K562 (cell line): ENCODE measurements around the gene EXT2. TPM values are rescaled to one million over a fixed set of nuclear protein-coding genes. Genes with fewer than 3 reads are reported as not detected.

ENCODE experiments used
- ATAC-seq: fragments of 200-7000 bp; cut with Tn5 transposase; 3 replicates; pipeline ENCODE4 v1.9.1; 2020; ENCODE audit warnings: moderate library complexity
- BruUV-seq: library from RNA; stranded (reverse); fragments of 400-500 nt; replicated peaks from 2 replicates; lab custom pipeline; 2021; lab: Mats Ljungman, UMichigan
- CTCF ChIA-PET: fragments of 300-600 bp; formaldehyde crosslinking; extraction: SDS; loops from one replicate; lab custom pipeline; 2021; ENCODE audit warnings: low intra/inter-chr PET ratio; lab: Yijun Ruan, JAX
- POLR2A ChIA-PET: fragments of 300-600, 350-650 bp; sonication (Branson Sonifier 250); formaldehyde crosslinking; extraction: SDS; loops from one replicate; lab custom pipeline; 2021; ENCODE audit warnings: antibody characterized with exemption, inconsistent platforms; lab: Yijun Ruan, JAX
- DNase-seq, 4 experiments: peaks; one replicate each; pipeline versions ENCODE4 v3.0.0 to v3.0.0-alpha.2; 2011 to 2018; ENCODE audit warnings: low spot score in 3 of 4, mixed read lengths in 3 of 4; ENCODE audit errors: extremely low read depth in 1 of 4
- FAIRE-seq: peaks from 2 replicates; lab custom pipeline; 2011; peaks lifted over from hg19 to GRCh38; lab: Jason Lieb, UNC
- H2AFZ ChIP-seq: 2 replicates; pipeline ENCODE4 v1.6.0; 2011; ENCODE audit warnings: low read depth, low read length, control low read depth, inconsistent platforms
- H3K27ac ChIP-seq: fragments of 200-600 bp; 3 replicates; pipeline ENCODE4 v1.8.0; 2011; ENCODE audit warnings: low read depth, mild to moderate bottlenecking, control low read depth, inconsistent platforms, low read length, moderate library complexity, mixed read lengths; ENCODE audit errors: extremely low read depth
- H3K27me3 ChIP-seq, 2 experiments: fragments of 300-600 bp in 1 of 2; 2 replicates in 1 of 2; 3 replicates in 1 of 2; pipeline versions ENCODE4 v1.6.0 to v1.8.0; 2011; ENCODE audit warnings: inconsistent platforms in 2 of 2, low read length in 2 of 2, mild to moderate bottlenecking in 1 of 2, mixed read lengths in 1 of 2, moderate library complexity in 1 of 2; ENCODE audit not compliant: control insufficient read depth in 2 of 2, insufficient read depth in 2 of 2
- H3K36me3 ChIP-seq: fragments of 300-600 bp; 3 replicates; pipeline ENCODE4 v1.8.0; 2011; ENCODE audit warnings: mild to moderate bottlenecking, low read length, inconsistent platforms; ENCODE audit not compliant: control insufficient read depth, insufficient read depth
- H3K4me1 ChIP-seq, 2 experiments: fragments of 200-600 bp in 1 of 2; replicated peaks in 1 of 2; 2 replicates in 1 of 2; 3 replicates in 1 of 2; pipeline versions ENCODE4 v1.5.1 to v1.8.0; 2011; ENCODE audit warnings: inconsistent platforms in 2 of 2, low read length in 2 of 2, mild to moderate bottlenecking in 1 of 2, mixed read lengths in 1 of 2, moderate library complexity in 1 of 2; ENCODE audit not compliant: control insufficient read depth in 2 of 2, insufficient read depth in 2 of 2
- H3K4me2 ChIP-seq: 2 replicates; pipeline ENCODE4 v1.6.1; 2011; ENCODE audit warnings: low read length, control low read depth, inconsistent platforms, mixed read lengths; ENCODE audit not compliant: insufficient read depth
- H3K4me3 ChIP-seq: fragments of 200-600 bp; sonication (generic), shearing (Covaris generic); 2 replicates; pipeline ENCODE4 v1.5.1; 2016; ENCODE audit warnings: control low read depth, inconsistent platforms
- H3K79me2 ChIP-seq: fragments of 200-600 bp; 3 replicates; pipeline ENCODE4 v1.8.0; 2011; ENCODE audit warnings: low read length, inconsistent platforms; ENCODE audit not compliant: control insufficient read depth, insufficient read depth
- H3K9ac ChIP-seq, 2 experiments: 2 replicates each; pipeline versions ENCODE4 v1.6.0 to v1.6.1; 2011; ENCODE audit warnings: low read depth in 2 of 2, low read length in 2 of 2, control low read depth in 1 of 2, inconsistent platforms in 1 of 2, mild to moderate bottlenecking in 1 of 2, mixed read lengths in 1 of 2; ENCODE audit not compliant: insufficient read depth in 1 of 2
- H3K9me1 ChIP-seq: one replicate; pipeline ENCODE4 v1.6.0; 2011; ENCODE audit warnings: inconsistent platforms, mild to moderate bottlenecking, low read length, moderate library complexity; ENCODE audit not compliant: control insufficient read depth, insufficient read depth
- H3K9me3 ChIP-seq: replicated peaks from 2 replicates; pipeline ENCODE4 v1.5.1; 2011; ENCODE audit warnings: low read depth, low read length, inconsistent platforms; ENCODE audit not compliant: control insufficient read depth, insufficient read depth
- H4K20me1 ChIP-seq: replicated peaks from 2 replicates; pipeline ENCODE4 v1.6.1; 2011; ENCODE audit warnings: low read length, inconsistent platforms, mixed read lengths; ENCODE audit not compliant: control insufficient read depth, insufficient read depth
- ARID1B ChIP-seq: fragments of 450-650 bp; IDR thresholded peaks from 2 replicates; pipeline ENCODE4 v1.6.1; 2016; ENCODE audit warnings: antibody characterized with exemption, mild to moderate bottlenecking, inconsistent platforms
- CEBPG ChIP-seq, 3 experiments: fragments of 200-800 bp in 1 of 3; sonication (Bioruptor generic) in 1 of 3; sonication (generic) in 1 of 3; formaldehyde crosslinking in 1 of 3; IDR thresholded peaks in 2 of 3; conservative IDR thresholded peaks in 1 of 3; 2 replicates each; pipeline versions ENCODE4 v1.6.1 to v1.8.0; 2016 to 2022; ENCODE audit warnings: missing compliant biosample characterization in 2 of 3, missing genetic modification characterization in 2 of 3, mild to moderate bottlenecking in 1 of 3, missing genetic modification reagents in 1 of 3
- HMG20B ChIP-seq: fragments of 250-450 bp; sonication (Bioruptor Pico); IDR thresholded peaks from 2 replicates; pipeline ENCODE4 v1.5.0; 2021; ENCODE audit warnings: mild to moderate bottlenecking
- MBD2 ChIP-seq: sonication (generic); IDR thresholded peaks from 2 replicates; pipeline ENCODE4 v1.6.1; 2016; ENCODE audit warnings: low read depth, borderline replicate concordance
- PHF20 ChIP-seq: fragments of 450-650 bp; IDR thresholded peaks from 2 replicates; pipeline ENCODE4 v1.6.1; 2018; ENCODE audit not compliant: partially characterized antibody
- POLR2G ChIP-seq: fragments of 200-400 bp; formaldehyde crosslinking; IDR thresholded peaks from 2 replicates; pipeline ENCODE4 v1.6.1; 2017; ENCODE audit warnings: low read depth, mild to moderate bottlenecking, antibody characterized with exemption, low read length, moderate library complexity
- XRCC4 ChIP-seq: IDR thresholded peaks from one replicate; pipeline ENCODE4 v1.6.1; 2011; ENCODE audit not compliant: insufficient read depth, insufficient read length; ENCODE audit errors: extremely low read depth
- ZC3H11A ChIP-seq: IDR thresholded peaks from 2 replicates; pipeline ENCODE4 v1.6.1; 2012; ENCODE audit warnings: low read depth, low read length, improper control_type of control experiment
- WGBS: fragments of 100-300 bp; shearing (Covaris generic); methylation state at CpG from one replicate; pipeline ENCODE4 v1.1.6; 2016; ENCODE audit warnings: low coverage, mixed read lengths; ENCODE audit not compliant: insufficient coverage; ENCODE audit errors: missing lambda C conversion rate; 5-methylcytosine and 5-hydroxymethylcytosine counted together
- in situ Hi-C: fragments of 300-500 bp; cut with MboI; formaldehyde crosslinking; loops from 4 replicates; pipeline ENCODE4 v1.15.0; 2018; ENCODE audit warnings: inconsistent platforms, mixed read lengths
- intact Hi-C: fragments of 100-400 bp; cut with micrococcal nuclease; formaldehyde crosslinking; loops from 2 replicates; pipeline ENCODE4 v1.14.2; 2022
- polyA plus RNA-seq, 8 experiments: library from polyadenylated mRNA; depleted of rRNA in 4 of 8; stranded (reverse) in 5 of 8; unstranded in 3 of 8; fragments of >200 nt; fragmentation: Nextera tagmentation in 2 of 8; fragmentation: Illumina TruSeq in 1 of 8; extraction: Ambion mirVana in 2 of 8; extraction: Trizol in 1 of 8; gene quantifications; 2 replicates each; pipeline versions ENCODE4 v1.2.1 to v1.2.3, GENCODE V29; 2011 to 2014; ENCODE audit warnings: inconsistent platforms in 1 of 8, missing spikeins in 1 of 8
- total RNA-seq, 7 experiments: library from RNA; depleted of rRNA in 6 of 7; stranded (reverse); fragments of >200 nt in 6 of 7; fragmentation: Illumina TruSeq in 2 of 7; extraction: Trizol in 2 of 7; gene quantifications; 2 replicates each; pipeline versions ENCODE4 v1.2.1 to v1.2.3, GENCODE V29; 2011 to 2021; ENCODE audit warnings: low replicate concordance in 1 of 7
- TF ChIP-seq, protein P1 (sequence below), 3 experiments: fragments of 200-800 bp in 1 of 3; fragments of 250-450 bp in 1 of 3; fragments of 450-650 bp in 1 of 3; sonication (Bioruptor Pico) in 1 of 3; sonication (Bioruptor generic) in 1 of 3; formaldehyde crosslinking in 1 of 3; IDR thresholded peaks; 2 replicates each; pipeline versions ENCODE4 v1.6.1 to v1.8.0; 2016 to 2022; ENCODE audit warnings: mild to moderate bottlenecking in 2 of 3, missing genetic modification characterization in 2 of 3, missing compliant biosample characterization in 1 of 3, moderate library complexity in 1 of 3
- TF ChIP-seq, protein P2 (sequence below): fragments of 250-450 bp; sonication (Bioruptor Pico); IDR thresholded peaks from 2 replicates; pipeline ENCODE4 v1.8.0; 2021; ENCODE audit warnings: moderate library complexity, mild to moderate bottlenecking, inconsistent platforms
- TF ChIP-seq, protein P3 (sequence below): fragments of 250-450 bp; sonication (Bioruptor Pico); IDR thresholded peaks from 2 replicates; pipeline ENCODE4 v1.4.0; 2020; ENCODE audit warnings: mild to moderate bottlenecking, moderate library complexity
- TF ChIP-seq, protein P4 (sequence below): sonication (generic); formaldehyde crosslinking; IDR thresholded peaks from 2 replicates; pipeline ENCODE4 v1.8.1; 2023; ENCODE audit warnings: mild to moderate bottlenecking, missing genetic modification reagents

Gene EXT2
- total and polyA plus RNA-seq, 9 of the 15 experiments (the other 6 are each of a cell fraction or from before 2014, with no cell fraction given), result 7.5 to 52.1 (median 38.1) TPM

DNA sequence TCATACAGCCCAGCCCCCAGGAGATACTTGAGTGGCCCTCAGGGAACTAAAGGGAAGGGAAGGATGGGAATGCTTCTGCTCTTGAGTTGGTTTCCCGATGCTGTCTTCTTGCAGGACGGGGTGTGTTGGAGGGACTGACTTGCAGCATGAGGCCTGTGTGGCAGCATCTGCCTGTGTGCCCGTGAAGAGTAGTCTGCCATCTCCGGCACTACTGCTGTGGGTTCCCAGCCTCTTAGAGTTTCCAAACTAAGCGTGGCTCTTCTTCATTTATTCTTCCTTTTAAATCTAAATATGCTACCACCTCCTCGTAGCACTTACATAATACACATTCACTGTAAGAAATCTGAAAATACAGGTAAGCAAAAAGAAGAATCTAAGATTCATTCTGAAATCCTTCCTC is 12.8 kb downstream of the EXT2 start:
- Histone ChIP-seq H3K27ac (no peak overlapping the region), H3K4me1 (no peaks in the 10 kb centered on the region), H4K20me1 (no peaks in the 10 kb centered on the region), H3K4me2 (no peak overlapping the region), H3K27me3 (no peaks in the 10 kb centered on the region), H3K36me3 (peaks cover 59% of the 10 kb centered on the region), H2AFZ (no peak overlapping the region), H3K9ac (no peak overlapping the region; a peak in 1 of 4 replicates), H3K9me1 (peaks cover 3% of the 10 kb centered on the region), H3K79me2 (peaks cover 6% of the 10 kb centered on the region; the same call in 1 of the 3 replicates), H3K4me3 (no peak overlapping the region), H3K9me3 (no peaks in the 10 kb centered on the region)
- 69% methylated on average over 6 of the region's 6 CpGs for WGBS
- ChIA-PET POLR2A (no interaction called here), CTCF (no interaction called here)
- FAIRE-seq (no peak), ATAC-seq (no peak), DNase-seq (no peak)
- intact Hi-C loops (no loop called here), in situ Hi-C loops (no loop called here)
- no TSS peak for BruUV-seq
- TF ChIP-seq POLR2G (no peak), CEBPG (CRISPR knock-in tag; IDR thresholded peaks at IDR 0.05) (no peak), CEBPG (tag; conservative IDR thresholded peaks at IDR 0.05 in 1 of 2, IDR thresholded peaks at IDR 0.05 in 1 of 2) (no peak), XRCC4 (no peak), PHF20 (no peak), ARID1B (no peak), ZC3H11A (no peak), MBD2 (no peak), HMG20B (CRISPR knock-in tag) (no peak)
- TF ChIP-seq, protein P1, sequence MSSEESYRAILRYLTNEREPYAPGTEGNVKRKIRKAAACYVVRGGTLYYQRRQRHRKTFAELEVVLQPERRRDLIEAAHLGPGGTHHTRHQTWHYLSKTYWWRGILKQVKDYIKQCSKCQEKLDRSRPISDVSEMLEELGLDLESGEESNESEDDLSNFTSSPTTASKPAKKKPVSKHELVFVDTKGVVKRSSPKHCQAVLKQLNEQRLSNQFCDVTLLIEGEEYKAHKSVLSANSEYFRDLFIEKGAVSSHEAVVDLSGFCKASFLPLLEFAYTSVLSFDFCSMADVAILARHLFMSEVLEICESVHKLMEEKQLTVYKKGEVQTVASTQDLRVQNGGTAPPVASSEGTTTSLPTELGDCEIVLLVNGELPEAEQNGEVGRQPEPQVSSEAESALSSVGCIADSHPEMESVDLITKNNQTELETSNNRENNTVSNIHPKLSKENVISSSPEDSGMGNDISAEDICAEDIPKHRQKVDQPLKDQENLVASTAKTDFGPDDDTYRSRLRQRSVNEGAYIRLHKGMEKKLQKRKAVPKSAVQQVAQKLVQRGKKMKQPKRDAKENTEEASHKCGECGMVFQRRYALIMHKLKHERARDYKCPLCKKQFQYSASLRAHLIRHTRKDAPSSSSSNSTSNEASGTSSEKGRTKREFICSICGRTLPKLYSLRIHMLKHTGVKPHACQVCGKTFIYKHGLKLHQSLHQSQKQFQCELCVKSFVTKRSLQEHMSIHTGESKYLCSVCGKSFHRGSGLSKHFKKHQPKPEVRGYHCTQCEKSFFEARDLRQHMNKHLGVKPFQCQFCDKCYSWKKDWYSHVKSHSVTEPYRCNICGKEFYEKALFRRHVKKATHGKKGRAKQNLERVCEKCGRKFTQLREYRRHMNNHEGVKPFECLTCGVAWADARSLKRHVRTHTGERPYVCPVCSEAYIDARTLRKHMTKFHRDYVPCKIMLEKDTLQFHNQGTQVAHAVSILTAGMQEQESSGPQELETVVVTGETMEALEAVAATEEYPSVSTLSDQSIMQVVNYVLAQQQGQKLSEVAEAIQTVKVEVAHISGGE (CRISPR knock-in tag; IDR thresholded peaks at IDR 0.05), result no peak
- TF ChIP-seq, protein P2, sequence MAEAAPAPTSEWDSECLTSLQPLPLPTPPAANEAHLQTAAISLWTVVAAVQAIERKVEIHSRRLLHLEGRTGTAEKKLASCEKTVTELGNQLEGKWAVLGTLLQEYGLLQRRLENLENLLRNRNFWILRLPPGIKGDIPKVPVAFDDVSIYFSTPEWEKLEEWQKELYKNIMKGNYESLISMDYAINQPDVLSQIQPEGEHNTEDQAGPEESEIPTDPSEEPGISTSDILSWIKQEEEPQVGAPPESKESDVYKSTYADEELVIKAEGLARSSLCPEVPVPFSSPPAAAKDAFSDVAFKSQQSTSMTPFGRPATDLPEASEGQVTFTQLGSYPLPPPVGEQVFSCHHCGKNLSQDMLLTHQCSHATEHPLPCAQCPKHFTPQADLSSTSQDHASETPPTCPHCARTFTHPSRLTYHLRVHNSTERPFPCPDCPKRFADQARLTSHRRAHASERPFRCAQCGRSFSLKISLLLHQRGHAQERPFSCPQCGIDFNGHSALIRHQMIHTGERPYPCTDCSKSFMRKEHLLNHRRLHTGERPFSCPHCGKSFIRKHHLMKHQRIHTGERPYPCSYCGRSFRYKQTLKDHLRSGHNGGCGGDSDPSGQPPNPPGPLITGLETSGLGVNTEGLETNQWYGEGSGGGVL, result no peak
- TF ChIP-seq, protein P3, sequence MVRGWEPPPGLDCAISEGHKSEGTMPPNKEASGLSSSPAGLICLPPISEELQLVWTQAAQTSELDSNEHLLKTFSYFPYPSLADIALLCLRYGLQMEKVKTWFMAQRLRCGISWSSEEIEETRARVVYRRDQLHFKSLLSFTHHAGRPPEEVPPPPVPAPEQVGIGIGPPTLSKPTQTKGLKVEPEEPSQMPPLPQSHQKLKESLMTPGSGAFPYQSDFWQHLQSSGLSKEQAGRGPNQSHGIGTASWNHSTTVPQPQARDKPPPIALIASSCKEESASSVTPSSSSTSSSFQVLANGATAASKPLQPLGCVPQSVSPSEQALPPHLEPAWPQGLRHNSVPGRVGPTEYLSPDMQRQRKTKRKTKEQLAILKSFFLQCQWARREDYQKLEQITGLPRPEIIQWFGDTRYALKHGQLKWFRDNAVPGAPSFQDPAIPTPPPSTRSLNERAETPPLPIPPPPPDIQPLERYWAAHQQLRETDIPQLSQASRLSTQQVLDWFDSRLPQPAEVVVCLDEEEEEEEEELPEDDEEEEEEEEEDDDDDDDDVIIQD, result no peak
- TF ChIP-seq, protein P4, sequence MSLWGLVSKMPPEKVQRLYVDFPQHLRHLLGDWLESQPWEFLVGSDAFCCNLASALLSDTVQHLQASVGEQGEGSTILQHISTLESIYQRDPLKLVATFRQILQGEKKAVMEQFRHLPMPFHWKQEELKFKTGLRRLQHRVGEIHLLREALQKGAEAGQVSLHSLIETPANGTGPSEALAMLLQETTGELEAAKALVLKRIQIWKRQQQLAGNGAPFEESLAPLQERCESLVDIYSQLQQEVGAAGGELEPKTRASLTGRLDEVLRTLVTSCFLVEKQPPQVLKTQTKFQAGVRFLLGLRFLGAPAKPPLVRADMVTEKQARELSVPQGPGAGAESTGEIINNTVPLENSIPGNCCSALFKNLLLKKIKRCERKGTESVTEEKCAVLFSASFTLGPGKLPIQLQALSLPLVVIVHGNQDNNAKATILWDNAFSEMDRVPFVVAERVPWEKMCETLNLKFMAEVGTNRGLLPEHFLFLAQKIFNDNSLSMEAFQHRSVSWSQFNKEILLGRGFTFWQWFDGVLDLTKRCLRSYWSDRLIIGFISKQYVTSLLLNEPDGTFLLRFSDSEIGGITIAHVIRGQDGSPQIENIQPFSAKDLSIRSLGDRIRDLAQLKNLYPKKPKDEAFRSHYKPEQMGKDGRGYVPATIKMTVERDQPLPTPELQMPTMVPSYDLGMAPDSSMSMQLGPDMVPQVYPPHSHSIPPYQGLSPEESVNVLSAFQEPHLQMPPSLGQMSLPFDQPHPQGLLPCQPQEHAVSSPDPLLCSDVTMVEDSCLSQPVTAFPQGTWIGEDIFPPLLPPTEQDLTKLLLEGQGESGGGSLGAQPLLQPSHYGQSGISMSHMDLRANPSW, result no peak
